HepG2 (cell line): ENCODE measurements around the gene NFX1. TPM values are rescaled to one million over a fixed set of nuclear protein-coding genes. Genes with fewer than 3 reads are reported as not detected.
"Not testable (repeated sequence)": the region's sequence is repeated elsewhere in the genome, so short reads cannot be mapped to it uniquely, and the experiment has no call there.

Experiments used
- ATAC-seq: fragments of 200-7000 bp; cut with Tn5 transposase; 3 replicates; pipeline ENCODE4 v1.9.1; 2020; ENCODE audit warnings: mild to moderate bottlenecking, moderate library complexity
- BruUV-seq: library from RNA; stranded (reverse); fragments of 400-500 nt; replicated peaks from 2 replicates; lab custom pipeline; 2021; lab: Mats Ljungman, UMichigan
- CTCF ChIA-PET: fragments of 300-600 bp; formaldehyde crosslinking; extraction: SDS; loops from one replicate; lab custom pipeline; 2021; ENCODE audit warnings: low total read pairs, inconsistent platforms, low intra/inter-chr PET ratio; lab: Yijun Ruan, JAX
- POLR2A ChIA-PET: fragments of 350-600 bp; sonication (Branson Sonifier 250); formaldehyde crosslinking; loops from one replicate; lab custom pipeline; 2020; ENCODE audit warnings: antibody characterized with exemption, inconsistent platforms; lab: Yijun Ruan, JAX
- DNase-seq: peaks from one replicate; pipeline ENCODE4 v3.0.0-alpha.2; 2015; ENCODE audit warnings: low spot score
- FAIRE-seq: peaks from 3 replicates; lab custom pipeline; 2011; peaks lifted over from hg19 to GRCh38; lab: Jason Lieb, UNC
- H2AFZ ChIP-seq: one replicate; pipeline ENCODE4 v1.6.1; 2011; ENCODE audit warnings: low read length, inconsistent platforms
- H3K27ac ChIP-seq: fragments of 300-600 bp; 3 replicates; pipeline ENCODE4 v1.8.0; 2011; ENCODE audit warnings: mixed run types, mild to moderate bottlenecking, mixed read lengths, low read length, inconsistent platforms; ENCODE audit not compliant: insufficient read depth; ENCODE audit errors: extremely low read length
- H3K27me3 ChIP-seq, 2 experiments: fragments of 200-600 bp in 1 of 2; 2 replicates in 1 of 2; 3 replicates in 1 of 2; pipeline versions ENCODE4 v1.6.0 to v1.8.0; 2011; ENCODE audit warnings: low read length in 2 of 2, mild to moderate bottlenecking in 2 of 2, moderate library complexity in 2 of 2, inconsistent platforms in 1 of 2; ENCODE audit not compliant: insufficient read depth in 2 of 2, control insufficient read depth in 1 of 2
- H3K36me3 ChIP-seq, 2 experiments: fragments of 200-600 bp in 1 of 2; replicated peaks in 1 of 2; 2 replicates in 1 of 2; 3 replicates in 1 of 2; pipeline versions ENCODE4 v1.5.1 to v1.8.0; 2011; ENCODE audit warnings: low read length in 2 of 2, inconsistent platforms in 1 of 2; ENCODE audit not compliant: insufficient read depth in 2 of 2, control insufficient read depth in 1 of 2
- H3K4me1 ChIP-seq: 2 replicates; pipeline ENCODE4 v1.5.1; 2012; ENCODE audit warnings: low read length, inconsistent platforms; ENCODE audit not compliant: insufficient read depth
- H3K4me2 ChIP-seq: 2 replicates; pipeline ENCODE4 v1.6.0; 2011; ENCODE audit warnings: low read depth, low read length, inconsistent platforms
- H3K4me3 ChIP-seq, 3 experiments: fragments of 200-600 bp in 1 of 3; sonication (generic), shearing (Covaris generic) in 1 of 3; replicated peaks in 1 of 3; 2 replicates each; pipeline ENCODE4 v1.5.1; 2011 to 2016; ENCODE audit warnings: low read length in 3 of 3, inconsistent platforms in 2 of 3, low read depth in 2 of 3, mild to moderate bottlenecking in 2 of 3, control low read depth in 1 of 3, mixed read lengths in 1 of 3; ENCODE audit not compliant: insufficient read depth in 1 of 3
- H3K79me2 ChIP-seq: one replicate; pipeline ENCODE4 v1.6.1; 2011; ENCODE audit warnings: low read length, inconsistent platforms; ENCODE audit not compliant: insufficient read depth
- H3K9ac ChIP-seq: 2 replicates; pipeline ENCODE4 v1.6.0; 2011; ENCODE audit warnings: mild to moderate bottlenecking, low read depth, low read length, inconsistent platforms; ENCODE audit not compliant: insufficient read depth
- H3K9me3 ChIP-seq: 2 replicates; pipeline ENCODE4 v1.5.1; 2012; ENCODE audit warnings: mild to moderate bottlenecking, low read length
- H4K20me1 ChIP-seq: 2 replicates; pipeline ENCODE4 v1.6.0; 2011; ENCODE audit warnings: inconsistent platforms, mild to moderate bottlenecking, low read length, moderate library complexity; ENCODE audit not compliant: insufficient read depth
- HDAC1 ChIP-seq: sonication (generic); formaldehyde crosslinking; IDR thresholded peaks from 2 replicates; pipeline ENCODE4 v1.5.1; 2020; ENCODE audit warnings: mild to moderate bottlenecking, missing genetic modification reagents
- POLR2AphosphoS5 ChIP-seq: IDR thresholded peaks from 2 replicates; pipeline ENCODE4 v1.6.1; 2012; ENCODE audit warnings: low read depth, low read length
- RXRB ChIP-seq: IDR thresholded peaks from 2 replicates; pipeline ENCODE4 v1.6.1; 2016; ENCODE audit warnings: borderline replicate concordance, missing genetic modification reagents, missing compliant biosample characterization
- ZFY ChIP-seq: sonication (generic); formaldehyde crosslinking; IDR thresholded peaks from 2 replicates; pipeline ENCODE4 v1.4.0; 2020; ENCODE audit warnings: missing genetic modification reagents
- WGBS: methylation state at CpG from one replicate; pipeline ENCODE4 v1.1.6; 2017; ENCODE audit warnings: low lambda C conversion rate; 5-methylcytosine and 5-hydroxymethylcytosine counted together
- in situ Hi-C: cut with HindIII; loops from 2 replicates; pipeline ENCODE4 v1.10.0; 2017; ENCODE audit warnings: low pct_unique_long_range_greater_than_20kb; ENCODE audit not compliant: extremely low pct_ligation_motif_present
- intact Hi-C: fragments of 100-400 bp; cut with micrococcal nuclease; formaldehyde crosslinking; loops from one replicate; pipeline ENCODE4 v1.10.0; 2022; ENCODE audit not compliant: unreplicated experiment
- polyA plus RNA-seq, 8 experiments: library from polyadenylated mRNA; depleted of rRNA in 3 of 8; stranded (reverse) in 7 of 8; unstranded in 1 of 8; fragments of >200 nt; fragmentation: Illumina TruSeq in 4 of 8; extraction: Trizol in 4 of 8; gene quantifications; 2 replicates each; pipeline versions ENCODE4 v1.2.1 to v1.2.3, GENCODE V29; 2011 to 2016; ENCODE audit warnings: low read depth in 4 of 8, missing spikeins in 1 of 8, mixed read lengths in 1 of 8; ENCODE audit not compliant: insufficient read depth in 1 of 8
- total RNA-seq, 5 experiments: library from RNA; depleted of rRNA; stranded (reverse); fragments of >200 nt; fragmentation: Illumina TruSeq; extraction: Trizol; gene quantifications; 2 replicates each; pipeline ENCODE4 v1.2.3, GENCODE V29; 2016; ENCODE audit warnings: low read depth in 1 of 5

NFX1 gene
- total and polyA plus RNA-seq, 2 of the 13 experiments (the other 11 are each of a cell fraction or from before 2014, with no cell fraction given), result 23.9 to 27.5 TPM

- TF ChIP-seq ZFY (CRISPR knock-in tag) (peak; percentile 39; the same call in 1 of the 2 replicates), HDAC1 (CRISPR knock-in tag) (peak; percentile 72), RXRB (0 out of 2 replicates have a peak, but pooled peaks have one; percentile 14), POLR2AphosphoS5 (0 out of 2 replicates have a peak, but pooled peaks have one; percentile 38)
These were observed 105.0 kb downstream of the NFX1 start (continued) for GRCh38 chr9:33395159-33395879.

GRCh38 chr9:33397801-33398200 is 107.5 kb downstream of the NFX1 start:
- H4K20me1 ChIP-seq, FAIRE-seq, H3K9me3 ChIP-seq, intact Hi-C loops, ATAC-seq, CTCF ChIA-PET, DNase-seq, H2AFZ ChIP-seq, H3K4me2 ChIP-seq, BruUV-seq, H3K4me3 ChIP-seq, in situ Hi-C loops, H3K27ac ChIP-seq, H3K36me3 ChIP-seq, H3K27me3 ChIP-seq, POLR2A ChIA-PET, H3K9ac ChIP-seq, H3K79me2 ChIP-seq: not testable (repeated sequence)
- 0% methylated on average over 3 of the region's 4 CpGs for WGBS
- peaks cover 38% of the 10 kb centered on the region for H3K4me1 ChIP-seq

- intact Hi-C loops, BruUV-seq, H2AFZ ChIP-seq, FAIRE-seq, H3K27ac ChIP-seq, POLR2A ChIA-PET, H3K9me3 ChIP-seq, H3K4me3 ChIP-seq, H3K4me2 ChIP-seq, H4K20me1 ChIP-seq, H3K36me3 ChIP-seq, CTCF ChIA-PET, in situ Hi-C loops, H3K27me3 ChIP-seq, H3K79me2 ChIP-seq, ATAC-seq, H3K9ac ChIP-seq, DNase-seq: not testable (repeated sequence)
- peaks cover 33% of the 10 kb centered on the region for H3K4me1 ChIP-seq
- WGBS, result 36% methylated on average over 4 of the region's 4 CpGs
These were observed 108.7 kb downstream of the NFX1 start for GRCh38 chr9:33399047-33399446.

- H3K9me3 ChIP-seq, CTCF ChIA-PET, H3K4me2 ChIP-seq, H3K4me3 ChIP-seq, BruUV-seq, H4K20me1 ChIP-seq, H3K79me2 ChIP-seq, POLR2A ChIA-PET, H3K36me3 ChIP-seq, H2AFZ ChIP-seq, H3K9ac ChIP-seq, FAIRE-seq, DNase-seq, in situ Hi-C loops, H3K27ac ChIP-seq, ATAC-seq: not testable (repeated sequence)
- WGBS, result 69% methylated on average over 9 of the region's 10 CpGs
- Histone ChIP-seq H3K27me3 (peaks cover 3 to 14% of the 10 kb centered on the region in 2 experiments), H3K4me1 (peaks cover 24% of the 10 kb centered on the region)
- intact Hi-C loops, result loop anchor here (2.0 to 5.0 kb wide), 2 partner anchors 45 to 115 kb away; partner anchors contain the start of gene AQP3
These were observed 111.5 kb downstream of the NFX1 start for GRCh38 chr9:33401809-33402208.
